Erythroblast (primary cell): ENCODE data around the gene IQSEC1.

Experiments used
- GATA1 ChIP-seq: IDR thresholded peaks from 2 replicates; pipeline ENCODE4 v1.6.1; 2011; ENCODE audit warnings: low read depth, mild to moderate bottlenecking, control low read depth, low read length, moderate library complexity
- POLR2A ChIP-seq: IDR thresholded peaks from 2 replicates; pipeline ENCODE4 v1.6.1; 2011; ENCODE audit warnings: mild to moderate bottlenecking, low read length

- TF ChIP-seq POLR2A (no peak), GATA1 (no peak)
Measured at GRCh38 chr3:13068269-13069010, 4.8 kb downstream of the IQSEC1 start.
